ENCODE results near the gene POTEG.
"Not testable (repeated sequence)": the region's sequence is repeated elsewhere in the genome, so short reads cannot be mapped to it uniquely, and the experiment has no call there.

- TF ChIP-seq SUZ12 (IDR thresholded peaks at IDR 0.05; ENCODE audit: extremely low read depth, insufficient read depth, insufficient read length); ZNF274 (IDR thresholded peaks at IDR 0.05; ENCODE audit: low read depth, low read length): not testable (repeated sequence)
Observed at GRCh38 chr14:19436311-19437125, 2.4 kb upstream of the POTEG start.
